ENCODE results near the gene DFFA. TPM values are rescaled to one million over a fixed set of nuclear protein-coding genes. Genes with fewer than 3 reads are reported as not detected.

Gene DFFA
- total and polyA plus RNA-seq, 9 of the 15 experiments (the other 6 are each of a cell fraction or from before 2014, with no cell fraction given) = 39.6 to 74.8 (median 59.2) TPM

DNA sequence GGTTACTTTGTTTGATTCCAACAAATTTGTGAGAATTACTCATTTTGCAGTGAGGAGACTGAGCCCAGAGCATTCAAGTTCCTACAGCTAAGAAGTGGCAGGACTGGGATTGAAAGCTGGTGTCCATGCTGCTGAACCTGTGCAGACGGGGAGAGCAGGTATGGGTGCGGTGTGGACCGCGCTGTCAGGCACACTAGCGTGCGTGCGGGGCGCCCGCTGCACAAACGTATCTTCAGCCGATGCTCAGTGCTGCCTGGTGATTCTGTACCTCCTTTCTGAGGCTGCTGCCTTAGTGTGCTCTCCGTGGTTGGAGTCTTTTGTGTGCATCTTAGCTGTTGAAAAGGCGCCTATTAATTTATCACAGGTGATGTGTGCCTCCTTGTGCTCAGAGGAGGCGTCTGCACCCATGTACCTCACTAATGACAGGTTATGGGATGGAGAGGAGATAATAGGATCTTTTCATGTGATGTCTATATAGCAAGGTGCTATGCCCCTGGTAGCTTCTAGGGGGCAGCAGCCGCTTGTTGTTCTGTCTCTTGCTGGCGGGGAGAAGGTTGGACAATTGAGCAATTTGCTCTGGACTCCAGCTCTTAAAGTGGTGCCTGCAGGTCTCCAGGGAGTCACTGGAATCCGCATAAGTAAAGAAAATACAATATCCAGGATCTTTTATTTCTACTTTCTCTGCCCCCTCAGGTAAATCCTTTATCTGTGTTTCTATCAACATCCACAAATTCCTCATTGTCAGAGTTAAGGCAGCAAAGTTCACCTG, 35.0 kb upstream of the DFFA start (continued):
- TF ChIP-seq, protein P1, sequence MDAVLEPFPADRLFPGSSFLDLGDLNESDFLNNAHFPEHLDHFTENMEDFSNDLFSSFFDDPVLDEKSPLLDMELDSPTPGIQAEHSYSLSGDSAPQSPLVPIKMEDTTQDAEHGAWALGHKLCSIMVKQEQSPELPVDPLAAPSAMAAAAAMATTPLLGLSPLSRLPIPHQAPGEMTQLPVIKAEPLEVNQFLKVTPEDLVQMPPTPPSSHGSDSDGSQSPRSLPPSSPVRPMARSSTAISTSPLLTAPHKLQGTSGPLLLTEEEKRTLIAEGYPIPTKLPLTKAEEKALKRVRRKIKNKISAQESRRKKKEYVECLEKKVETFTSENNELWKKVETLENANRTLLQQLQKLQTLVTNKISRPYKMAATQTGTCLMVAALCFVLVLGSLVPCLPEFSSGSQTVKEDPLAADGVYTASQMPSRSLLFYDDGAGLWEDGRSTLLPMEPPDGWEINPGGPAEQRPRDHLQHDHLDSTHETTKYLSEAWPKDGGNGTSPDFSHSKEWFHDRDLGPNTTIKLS (IDR thresholded peaks at IDR 0.05; ENCODE audit: borderline replicate concordance, low read depth) = no peak
- TF ChIP-seq, protein P2, sequence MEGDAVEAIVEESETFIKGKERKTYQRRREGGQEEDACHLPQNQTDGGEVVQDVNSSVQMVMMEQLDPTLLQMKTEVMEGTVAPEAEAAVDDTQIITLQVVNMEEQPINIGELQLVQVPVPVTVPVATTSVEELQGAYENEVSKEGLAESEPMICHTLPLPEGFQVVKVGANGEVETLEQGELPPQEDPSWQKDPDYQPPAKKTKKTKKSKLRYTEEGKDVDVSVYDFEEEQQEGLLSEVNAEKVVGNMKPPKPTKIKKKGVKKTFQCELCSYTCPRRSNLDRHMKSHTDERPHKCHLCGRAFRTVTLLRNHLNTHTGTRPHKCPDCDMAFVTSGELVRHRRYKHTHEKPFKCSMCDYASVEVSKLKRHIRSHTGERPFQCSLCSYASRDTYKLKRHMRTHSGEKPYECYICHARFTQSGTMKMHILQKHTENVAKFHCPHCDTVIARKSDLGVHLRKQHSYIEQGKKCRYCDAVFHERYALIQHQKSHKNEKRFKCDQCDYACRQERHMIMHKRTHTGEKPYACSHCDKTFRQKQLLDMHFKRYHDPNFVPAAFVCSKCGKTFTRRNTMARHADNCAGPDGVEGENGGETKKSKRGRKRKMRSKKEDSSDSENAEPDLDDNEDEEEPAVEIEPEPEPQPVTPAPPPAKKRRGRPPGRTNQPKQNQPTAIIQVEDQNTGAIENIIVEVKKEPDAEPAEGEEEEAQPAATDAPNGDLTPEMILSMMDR (IDR thresholded peaks at IDR 0.05 in 2 of 3, conservative IDR thresholded peaks at IDR 0.05 in 1 of 3; ENCODE audit: insufficient read depth in 2 of 3, low read depth in 1 of 3, low read length in 3 of 3) = peak; percentile 90 to 98 (median 97)
- TF ChIP-seq, protein P3, sequence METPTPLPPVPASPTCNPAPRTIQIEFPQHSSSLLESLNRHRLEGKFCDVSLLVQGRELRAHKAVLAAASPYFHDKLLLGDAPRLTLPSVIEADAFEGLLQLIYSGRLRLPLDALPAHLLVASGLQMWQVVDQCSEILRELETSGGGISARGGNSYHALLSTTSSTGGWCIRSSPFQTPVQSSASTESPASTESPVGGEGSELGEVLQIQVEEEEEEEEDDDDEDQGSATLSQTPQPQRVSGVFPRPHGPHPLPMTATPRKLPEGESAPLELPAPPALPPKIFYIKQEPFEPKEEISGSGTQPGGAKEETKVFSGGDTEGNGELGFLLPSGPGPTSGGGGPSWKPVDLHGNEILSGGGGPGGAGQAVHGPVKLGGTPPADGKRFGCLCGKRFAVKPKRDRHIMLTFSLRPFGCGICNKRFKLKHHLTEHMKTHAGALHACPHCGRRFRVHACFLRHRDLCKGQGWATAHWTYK (CRISPR knock-in tag; IDR thresholded peaks at IDR 0.05) = no peak
- peak; percentile 59 for TF ChIP-seq JUND (IDR thresholded peaks at IDR 0.05; ENCODE audit: borderline replicate concordance, low read depth, low read length)
- TF ChIP-seq JUND (tag; IDR thresholded peaks at IDR 0.05; ENCODE audit: borderline replicate concordance, low read depth, low read length) = no peak; the same call in 2 of the 3 replicates
- 0 out of 2 replicates have a peak, but pooled peaks have one; percentile 8 for TF ChIP-seq HCFC1 (IDR thresholded peaks at IDR 0.05; ENCODE audit: low read depth, low read length)
- TF ChIP-seq KDM5B (IDR thresholded peaks at IDR 0.05; ENCODE audit: insufficient replicate concordance, low read depth, low read length) = no peak
- peak; percentile 89; the same call in 1 of the 2 replicates for TF ChIP-seq FOXK1 (CRISPR knock-in tag; IDR thresholded peaks at IDR 0.05; ENCODE audit: borderline replicate concordance)
- TF ChIP-seq ZNF77 (CRISPR knock-in tag; IDR thresholded peaks at IDR 0.05) = no peak
- TF ChIP-seq ZNF431 (CRISPR knock-in tag; IDR thresholded peaks at IDR 0.05) = no peak
- 0 out of 4 replicates have a peak, but pooled peaks of 1 of the 2 experiments have one; percentile 23 for TF ChIP-seq TBL1XR1 (IDR thresholded peaks at IDR 0.05; ENCODE audit: low read length in 2 of 2)
- TF ChIP-seq, protein P4, sequence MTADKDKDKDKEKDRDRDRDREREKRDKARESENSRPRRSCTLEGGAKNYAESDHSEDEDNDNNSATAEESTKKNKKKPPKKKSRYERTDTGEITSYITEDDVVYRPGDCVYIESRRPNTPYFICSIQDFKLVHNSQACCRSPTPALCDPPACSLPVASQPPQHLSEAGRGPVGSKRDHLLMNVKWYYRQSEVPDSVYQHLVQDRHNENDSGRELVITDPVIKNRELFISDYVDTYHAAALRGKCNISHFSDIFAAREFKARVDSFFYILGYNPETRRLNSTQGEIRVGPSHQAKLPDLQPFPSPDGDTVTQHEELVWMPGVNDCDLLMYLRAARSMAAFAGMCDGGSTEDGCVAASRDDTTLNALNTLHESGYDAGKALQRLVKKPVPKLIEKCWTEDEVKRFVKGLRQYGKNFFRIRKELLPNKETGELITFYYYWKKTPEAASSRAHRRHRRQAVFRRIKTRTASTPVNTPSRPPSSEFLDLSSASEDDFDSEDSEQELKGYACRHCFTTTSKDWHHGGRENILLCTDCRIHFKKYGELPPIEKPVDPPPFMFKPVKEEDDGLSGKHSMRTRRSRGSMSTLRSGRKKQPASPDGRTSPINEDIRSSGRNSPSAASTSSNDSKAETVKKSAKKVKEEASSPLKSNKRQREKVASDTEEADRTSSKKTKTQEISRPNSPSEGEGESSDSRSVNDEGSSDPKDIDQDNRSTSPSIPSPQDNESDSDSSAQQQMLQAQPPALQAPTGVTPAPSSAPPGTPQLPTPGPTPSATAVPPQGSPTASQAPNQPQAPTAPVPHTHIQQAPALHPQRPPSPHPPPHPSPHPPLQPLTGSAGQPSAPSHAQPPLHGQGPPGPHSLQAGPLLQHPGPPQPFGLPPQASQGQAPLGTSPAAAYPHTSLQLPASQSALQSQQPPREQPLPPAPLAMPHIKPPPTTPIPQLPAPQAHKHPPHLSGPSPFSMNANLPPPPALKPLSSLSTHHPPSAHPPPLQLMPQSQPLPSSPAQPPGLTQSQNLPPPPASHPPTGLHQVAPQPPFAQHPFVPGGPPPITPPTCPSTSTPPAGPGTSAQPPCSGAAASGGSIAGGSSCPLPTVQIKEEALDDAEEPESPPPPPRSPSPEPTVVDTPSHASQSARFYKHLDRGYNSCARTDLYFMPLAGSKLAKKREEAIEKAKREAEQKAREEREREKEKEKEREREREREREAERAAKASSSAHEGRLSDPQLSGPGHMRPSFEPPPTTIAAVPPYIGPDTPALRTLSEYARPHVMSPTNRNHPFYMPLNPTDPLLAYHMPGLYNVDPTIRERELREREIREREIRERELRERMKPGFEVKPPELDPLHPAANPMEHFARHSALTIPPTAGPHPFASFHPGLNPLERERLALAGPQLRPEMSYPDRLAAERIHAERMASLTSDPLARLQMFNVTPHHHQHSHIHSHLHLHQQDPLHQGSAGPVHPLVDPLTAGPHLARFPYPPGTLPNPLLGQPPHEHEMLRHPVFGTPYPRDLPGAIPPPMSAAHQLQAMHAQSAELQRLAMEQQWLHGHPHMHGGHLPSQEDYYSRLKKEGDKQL (CRISPR knock-in tag; IDR thresholded peaks at IDR 0.05; ENCODE audit: borderline replicate concordance) = no peak
- TF ChIP-seq DPF2 (IDR thresholded peaks at IDR 0.05) = 0 out of 2 replicates have a peak, but pooled peaks have one; percentile 33
- peak in 1 of 2 experiments; percentile 64; a peak in 2 of 4 replicates for TF ChIP-seq MAZ (CRISPR knock-in tag; conservative IDR thresholded peaks at IDR 0.05 in 1 of 2, IDR thresholded peaks at IDR 0.05 in 1 of 2)
- TF ChIP-seq NBN (IDR thresholded peaks at IDR 0.05; ENCODE audit: low read depth) = no peak

Measured in K562 (cell line).